ENCODE data around the gene RINL. TPM values are rescaled to one million over a fixed set of nuclear protein-coding genes. Genes with fewer than 3 reads are reported as not detected.

RINL gene
- total and polyA plus RNA-seq, 8 donors, result 6.5 to 26.2 (median 10.6) TPM

- FAIRE-seq (no peak), DNase-seq (peak in 1 of 6 donors; percentile 55), ATAC-seq (no peak)
- peaks cover 0 to 7% (median 0%) of the 10 kb centered on the region in 3 donors for H3K36me3 ChIP-seq
- H3K27me3 ChIP-seq, result no peaks in the 10 kb centered on the region
- H3K4me1 ChIP-seq, result no peaks in the 10 kb centered on the region
- intact Hi-C loops (cut with DNase I), result no loop called here
- H3K4me3 ChIP-seq, result no peak overlapping the region
- no peak for TF ChIP-seq CTCF (IDR thresholded peaks at IDR 0.05)
- H3K27ac ChIP-seq, result no peak overlapping the region
- WGBS, 2 donors, result 51% methylated on average over 13 to 16 of the region's 16 CpGs
- no peaks in the 10 kb centered on the region for H3K9me3 ChIP-seq
Observed at GRCh38 chr19:38911388-38912001, 33.4 kb upstream of the RINL start.

- intact Hi-C loops (cut with DNase I), result no loop called here
- no peak for TF ChIP-seq CTCF (IDR thresholded peaks at IDR 0.05)
- Histone ChIP-seq H3K4me3 (no peak overlapping the region), H3K9me3 (no peaks in the 10 kb centered on the region), H3K36me3 (peaks cover 0 to 9% (median 2%) of the 10 kb centered on the region in 3 donors), H3K27me3 (no peaks in the 10 kb centered on the region), H3K4me1 (no peaks in the 10 kb centered on the region), H3K27ac (no peak overlapping the region)
- DNase-seq, result peak in 1 of 6 donors; percentile 50
- ATAC-seq, result no peak
- no peak for FAIRE-seq
- WGBS, 2 donors, result 90 to 91% methylated on average over 12 of the region's 12 CpGs
Observed at GRCh38 chr19:38910488-38910887, 32.4 kb upstream of the RINL start.

- no peak for DNase-seq
- Histone ChIP-seq H3K27me3 (no peaks in the 10 kb centered on the region), H3K4me3 (no peak overlapping the region), H3K27ac (no peak overlapping the region), H3K4me1 (no peaks in the 10 kb centered on the region), H3K9me3 (no peaks in the 10 kb centered on the region), H3K36me3 (peaks cover 0 to 12% (median 9%) of the 10 kb centered on the region in 3 donors)
- ATAC-seq, result peak in 1 of 4 donors; percentile 14
- FAIRE-seq, result no peak
- TF ChIP-seq CTCF (IDR thresholded peaks at IDR 0.05), result no peak
- intact Hi-C loops (cut with DNase I), result no loop called here
- WGBS, 2 donors, result 86 to 89% methylated on average over 9 to 10 of the region's 10 CpGs
Observed at GRCh38 chr19:38908911-38909310, 30.8 kb upstream of the RINL start.

GRCh38 chr19:38907670-38908069 lies 29.6 kb upstream of the RINL start:
- intact Hi-C loops (cut with DNase I), result no loop called here
- ATAC-seq (no peak), DNase-seq (no peak), FAIRE-seq (no peak)
- Histone ChIP-seq H3K4me3 (no peak overlapping the region), H3K36me3 (peaks cover 0 to 12% (median 9%) of the 10 kb centered on the region in 3 donors), H3K9me3 (no peaks in the 10 kb centered on the region), H3K27ac (no peak overlapping the region), H3K4me1 (no peaks in the 10 kb centered on the region), H3K27me3 (no peaks in the 10 kb centered on the region)
- no peak for TF ChIP-seq CTCF (IDR thresholded peaks at IDR 0.05)
- 93 to 96% methylated on average over 12 of the region's 12 CpGs for WGBS, 2 donors

- ATAC-seq, result no peak
- intact Hi-C loops (cut with DNase I), result no loop called here
- Histone ChIP-seq H3K4me3 (no peak overlapping the region), H3K4me1 (no peaks in the 10 kb centered on the region), H3K9me3 (no peaks in the 10 kb centered on the region), H3K36me3 (peaks cover 0 to 12% (median 9%) of the 10 kb centered on the region in 3 donors), H3K27me3 (no peaks in the 10 kb centered on the region), H3K27ac (no peak overlapping the region)
- 94% methylated on average over 29 of the region's 29 CpGs for WGBS, 2 donors
- FAIRE-seq, result no peak
- DNase-seq, result no peak
- TF ChIP-seq CTCF (IDR thresholded peaks at IDR 0.05), result no peak
Observed at GRCh38 chr19:38907227-38907626, 29.2 kb upstream of the RINL start.

Data from pancreas (tissue), 10 donors.